Neuronal stem cell (in vitro differentiated cells): ENCODE data around the gene PRDM15.

Experiments used
- DNase-seq: peaks from one replicate; pipeline ENCODE4 v3.0.0-alpha.2; 2013; ENCODE audit warnings: low spot score
- H2AFZ ChIP-seq: one replicate; pipeline ENCODE4 v1.6.1; 2013; ENCODE audit warnings: mild to moderate bottlenecking, low read length, inconsistent platforms
- H2AK5ac ChIP-seq: 2 replicates; pipeline ENCODE4 v1.6.1; 2013; ENCODE audit warnings: low read depth, mild to moderate bottlenecking, inconsistent platforms, low read length, moderate library complexity, mixed read lengths
- H2BK120ac ChIP-seq: 2 replicates; pipeline ENCODE4 v1.6.1; 2013; ENCODE audit warnings: low read depth, mild to moderate bottlenecking, inconsistent platforms, low read length, moderate library complexity, mixed read lengths
- H2BK12ac ChIP-seq: one replicate; pipeline ENCODE4 v1.6.1; 2013; ENCODE audit warnings: low read length, inconsistent platforms
- H2BK15ac ChIP-seq: 2 replicates; pipeline ENCODE4 v1.6.1; 2013; ENCODE audit warnings: mild to moderate bottlenecking, low read length, inconsistent platforms, mixed read lengths
- H2BK5ac ChIP-seq: one replicate; pipeline ENCODE4 v1.6.1; 2013; ENCODE audit warnings: inconsistent platforms, mild to moderate bottlenecking, low read length, moderate library complexity
- H3K14ac ChIP-seq: one replicate; pipeline ENCODE4 v1.6.1; 2013; ENCODE audit warnings: low read length, inconsistent platforms
- H3K18ac ChIP-seq: 2 replicates; pipeline ENCODE4 v1.6.1; 2013; ENCODE audit warnings: low read length, inconsistent platforms
- H3K23ac ChIP-seq: 2 replicates; pipeline ENCODE4 v1.6.1; 2013; ENCODE audit warnings: low read depth, mild to moderate bottlenecking, mixed read lengths, low read length, inconsistent platforms; ENCODE audit not compliant: poor library complexity
- H3K27ac ChIP-seq: replicated peaks from 3 replicates; pipeline ENCODE4 v1.5.1; 2013; ENCODE audit warnings: low read length, inconsistent platforms
- H3K27me3 ChIP-seq, 3 experiments: 2 replicates each; pipeline ENCODE4 v1.6.1; 2013; ENCODE audit warnings: low read length in 3 of 3, mild to moderate bottlenecking in 2 of 3, inconsistent platforms in 1 of 3, low read depth in 1 of 3, mixed read lengths in 1 of 3, moderate library complexity in 1 of 3; ENCODE audit not compliant: control insufficient read depth in 3 of 3, insufficient read depth in 3 of 3
- H3K36me3 ChIP-seq, 2 donors: replicated peaks in 1 of 2; 2 replicates each; pipeline ENCODE4 v1.6.1; 2013; ENCODE audit warnings: low read length in 2 of 2; ENCODE audit not compliant: control insufficient read depth in 2 of 2, insufficient read depth in 2 of 2
- H3K4ac ChIP-seq: 2 replicates; pipeline ENCODE4 v1.6.1; 2013; ENCODE audit warnings: inconsistent platforms, mild to moderate bottlenecking, low read length, moderate library complexity
- H3K4me1 ChIP-seq, 2 donors: 1 replicate in 1 of 2; 2 replicates in 1 of 2; pipeline ENCODE4 v1.6.1; 2013; ENCODE audit warnings: low read length in 2 of 2, low read depth in 1 of 2; ENCODE audit not compliant: control insufficient read depth in 2 of 2, insufficient read depth in 1 of 2
- H3K4me2 ChIP-seq: one replicate; pipeline ENCODE4 v1.6.1; 2013; ENCODE audit warnings: mild to moderate bottlenecking, low read length, inconsistent platforms; ENCODE audit not compliant: insufficient read depth, poor library complexity, severe bottlenecking
- H3K4me3 ChIP-seq, 2 donors: 2 replicates each; pipeline ENCODE4 v1.5.1; 2013; ENCODE audit warnings: low read length in 2 of 2, mild to moderate bottlenecking in 2 of 2, inconsistent platforms in 1 of 2, moderate library complexity in 1 of 2
- H3K79me1 ChIP-seq: one replicate; pipeline ENCODE4 v1.6.1; 2013; ENCODE audit warnings: low read depth, mild to moderate bottlenecking, inconsistent platforms, low read length, moderate library complexity
- H3K9ac ChIP-seq: one replicate; pipeline ENCODE4 v1.6.1; 2013; ENCODE audit warnings: mild to moderate bottlenecking, low read depth, low read length, inconsistent platforms; ENCODE audit not compliant: poor library complexity
- H3K9me3 ChIP-seq, 2 donors: replicated peaks in 1 of 2; 2 replicates each; pipeline versions ENCODE3 to v1.6.1; 2013; ENCODE audit warnings: low read length in 2 of 2, mild to moderate bottlenecking in 2 of 2, inconsistent platforms in 1 of 2, low read depth in 1 of 2, mixed read lengths in 1 of 2, moderate library complexity in 1 of 2; ENCODE audit not compliant: control insufficient read depth in 2 of 2, insufficient read depth in 1 of 2
- H4K8ac ChIP-seq: one replicate; pipeline ENCODE4 v1.6.1; 2013; ENCODE audit warnings: low read depth, mild to moderate bottlenecking, inconsistent platforms, low read length, moderate library complexity
- H4K91ac ChIP-seq: one replicate; pipeline ENCODE4 v1.6.1; 2013; ENCODE audit warnings: low read length, low read depth, mild to moderate bottlenecking, inconsistent platforms; ENCODE audit not compliant: poor library complexity
- WGBS, 2 donors: extraction: QIAGEN DNeasy Blood & Tissue Kit; methylation state at CpG; one replicate each; pipeline ENCODE4 v1.1.7; 2013; ENCODE audit warnings: missing lambda C conversion rate in 2 of 2, mixed read lengths in 1 of 2; ENCODE audit not compliant: insufficient read length in 2 of 2, insufficient replicate concordance in 1 of 2; ENCODE audit errors: extremely low coverage in 2 of 2; 5-methylcytosine and 5-hydroxymethylcytosine counted together

PRDM15 gene

DNA sequence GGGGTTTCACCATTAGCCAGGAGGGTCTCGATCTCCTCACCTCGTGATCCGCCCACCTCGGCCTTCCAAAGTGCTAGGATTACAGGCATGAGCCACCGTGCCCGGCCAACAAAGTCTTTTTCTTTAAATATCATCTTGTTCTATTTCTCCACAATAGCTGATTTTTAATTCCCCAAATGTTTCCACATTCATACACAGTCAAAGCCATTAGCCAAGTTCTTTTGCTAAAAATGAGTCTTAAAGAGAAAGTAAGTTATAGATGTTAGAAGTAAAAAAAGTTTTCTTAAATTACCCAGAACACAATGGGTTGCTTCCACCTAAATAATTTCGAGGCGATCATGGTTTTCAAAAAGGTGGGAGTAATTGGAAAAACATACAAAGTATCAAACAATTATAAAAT lies 44.0 kb upstream of the PRDM15 start:
- H3K18ac ChIP-seq = no peak overlapping the region
- H2AFZ ChIP-seq = no peak overlapping the region
- no peak overlapping the region for H4K8ac ChIP-seq
- no peak overlapping the region for H3K9ac ChIP-seq
- H3K4me2 ChIP-seq = no peak overlapping the region
- H3K23ac ChIP-seq = no peak overlapping the region
- H2BK15ac ChIP-seq = no peak overlapping the region
- H3K27me3 ChIP-seq = no peaks in the 10 kb centered on the region
- H3K36me3 ChIP-seq = no peaks in the 10 kb centered on the region
- H3K14ac ChIP-seq = no peak overlapping the region
- no peak overlapping the region for H3K27ac ChIP-seq
- H3K4ac ChIP-seq = no peak overlapping the region
- H2BK5ac ChIP-seq = no peak overlapping the region
- no peak overlapping the region for H2BK120ac ChIP-seq
- no peak overlapping the region for H2AK5ac ChIP-seq
- no peak for DNase-seq
- peaks cover 1 to 10% of the 10 kb centered on the region in 2 donors for H3K4me1 ChIP-seq
- H4K91ac ChIP-seq = no peak overlapping the region
- no peaks in the 10 kb centered on the region for H3K9me3 ChIP-seq
- no peak overlapping the region for H2BK12ac ChIP-seq
- no peak overlapping the region for H3K4me3 ChIP-seq
- WGBS, 2 donors = no CpG with 5 or more reads among the region's 8 CpGs
- no peaks in the 10 kb centered on the region for H3K79me1 ChIP-seq

GRCh38 chr21:41921021-41921420 lies 41.9 kb upstream of the PRDM15 start:
- no peak overlapping the region for H4K8ac ChIP-seq
- H3K4me1 ChIP-seq = peaks cover 0 to 1% of the 10 kb centered on the region in 2 donors
- no peaks in the 10 kb centered on the region for H3K27me3 ChIP-seq
- H3K14ac ChIP-seq = no peak overlapping the region
- no peak overlapping the region for H3K23ac ChIP-seq
- no peak overlapping the region for H4K91ac ChIP-seq
- no peak overlapping the region for H3K9ac ChIP-seq
- H3K4me2 ChIP-seq = no peak overlapping the region
- H3K18ac ChIP-seq = no peak overlapping the region
- no peak overlapping the region for H2BK12ac ChIP-seq
- no peak overlapping the region for H2BK120ac ChIP-seq
- H2BK15ac ChIP-seq = no peak overlapping the region
- no peak overlapping the region for H3K27ac ChIP-seq
- DNase-seq = no peak
- H3K9me3 ChIP-seq = no peaks in the 10 kb centered on the region
- H3K79me1 ChIP-seq = no peaks in the 10 kb centered on the region
- no peak overlapping the region for H3K4ac ChIP-seq
- H2BK5ac ChIP-seq = no peak overlapping the region
- peaks cover 2 to 21% of the 10 kb centered on the region in 2 donors for H3K36me3 ChIP-seq
- WGBS, 2 donors = no CpG with 5 or more reads among the region's 7 CpGs
- H2AFZ ChIP-seq = no peak overlapping the region
- H3K4me3 ChIP-seq = no peak overlapping the region
- H2AK5ac ChIP-seq = no peak overlapping the region

DNA sequence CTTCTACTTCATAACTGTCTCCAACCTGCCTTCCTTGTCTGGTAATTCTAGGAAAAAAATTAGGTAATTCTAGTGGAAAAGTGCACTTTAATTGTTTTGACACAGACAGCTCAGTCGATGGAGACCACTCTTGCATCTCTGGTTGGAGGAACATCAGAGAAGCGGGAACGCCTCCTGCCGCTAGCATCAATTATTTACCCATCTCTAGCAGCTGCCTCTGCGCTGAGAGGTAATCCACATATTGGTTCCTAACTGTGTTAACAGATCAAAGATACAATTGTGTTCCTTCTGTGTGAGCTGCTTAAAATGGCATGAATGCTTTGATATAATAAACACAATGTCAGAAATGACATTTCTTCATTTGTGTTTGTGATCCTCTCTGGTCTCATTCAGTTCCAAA lies 41.3 kb upstream of the PRDM15 start:
- H2BK120ac ChIP-seq = no peak overlapping the region
- H2AK5ac ChIP-seq = no peak overlapping the region
- H3K4me2 ChIP-seq = no peak overlapping the region
- no peak overlapping the region for H3K4me3 ChIP-seq
- no peak overlapping the region for H3K14ac ChIP-seq
- no peak overlapping the region for H2BK15ac ChIP-seq
- no peak overlapping the region for H2BK12ac ChIP-seq
- no peaks in the 10 kb centered on the region for H3K27me3 ChIP-seq
- no peak overlapping the region for H3K9ac ChIP-seq
- no peak overlapping the region for H4K91ac ChIP-seq
- WGBS, 2 donors = no CpG with 5 or more reads among the region's 5 CpGs
- H2BK5ac ChIP-seq = no peak overlapping the region
- no peak overlapping the region for H3K23ac ChIP-seq
- no peak for DNase-seq
- H3K4me1 ChIP-seq = no peaks in the 10 kb centered on the region
- no peak overlapping the region for H3K4ac ChIP-seq
- H3K79me1 ChIP-seq = no peaks in the 10 kb centered on the region
- H3K18ac ChIP-seq = no peak overlapping the region
- no peaks in the 10 kb centered on the region for H3K9me3 ChIP-seq
- peaks cover 2 to 24% of the 10 kb centered on the region in 2 donors for H3K36me3 ChIP-seq
- H3K27ac ChIP-seq = no peak overlapping the region
- H2AFZ ChIP-seq = no peak overlapping the region
- H4K8ac ChIP-seq = no peak overlapping the region

- Histone ChIP-seq H3K36me3 (peaks cover 2 to 24% of the 10 kb centered on the region in 2 donors), H3K27me3 (no peaks in the 10 kb centered on the region), H2BK15ac (no peak overlapping the region), H3K9ac (no peak overlapping the region), H2AFZ (no peak overlapping the region), H3K4me2 (no peak overlapping the region), H2BK5ac (no peak overlapping the region), H3K4me3 (no peak overlapping the region), H2BK12ac (no peak overlapping the region), H3K9me3 (no peaks in the 10 kb centered on the region), H4K8ac (no peak overlapping the region), H3K4ac (no peak overlapping the region), H3K27ac (no peak overlapping the region), H3K23ac (no peak overlapping the region), H3K14ac (no peak overlapping the region), H3K79me1 (no peaks in the 10 kb centered on the region), H2AK5ac (no peak overlapping the region), H2BK120ac (no peak overlapping the region), H3K18ac (peak overlapping the region; percentile 44), H4K91ac (no peak overlapping the region), H3K4me1 (no peaks in the 10 kb centered on the region)
- WGBS, 2 donors = no CpG with 5 or more reads among the region's 15 CpGs
- no peak for DNase-seq
Observed at GRCh38 chr21:41919666-41920398, 40.7 kb upstream of the PRDM15 start.
